GM19468 (cell line): ENCODE measurements around the gene ARPC4.
A peak's percentile ranks its signal among the peaks of the same experiment; 100 is the strongest.
"Not testable (repeated sequence)": the region's sequence is repeated elsewhere in the genome, so short reads cannot be mapped to it uniquely, and the experiment has no call there.

Source experiments
- ATAC-seq: cut with Tn5 transposase; IDR thresholded peaks from one replicate; pipeline ENCODE4 v1.9.1; 2021; ENCODE audit warnings: mild to moderate bottlenecking, moderate library complexity, moderate number of reproducible peaks; ENCODE audit not compliant: unreplicated experiment; ENCODE audit errors: extremely low read depth

ARPC4 gene

DNA sequence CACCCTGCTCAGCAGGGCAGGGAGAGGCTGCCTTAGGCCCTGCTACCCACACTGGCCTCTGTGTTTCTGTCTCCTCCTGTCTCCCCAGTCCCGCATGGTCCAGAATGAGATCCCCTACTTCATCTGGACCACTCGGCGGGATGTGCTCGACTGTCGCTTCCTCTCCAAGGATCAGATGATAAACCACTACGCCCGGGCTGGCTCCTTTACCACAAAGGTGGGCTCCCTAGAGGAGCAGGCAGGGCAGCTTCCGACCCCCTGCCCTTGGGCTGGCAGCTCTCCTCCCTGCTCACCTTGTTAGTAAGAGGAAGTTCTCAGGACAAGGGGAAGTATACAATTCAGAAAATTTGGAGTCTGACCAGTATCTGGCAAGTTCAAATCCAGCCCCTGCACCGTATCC lies 23.1 kb downstream of the ARPC4 start:
- ATAC-seq: no peak

DNA sequence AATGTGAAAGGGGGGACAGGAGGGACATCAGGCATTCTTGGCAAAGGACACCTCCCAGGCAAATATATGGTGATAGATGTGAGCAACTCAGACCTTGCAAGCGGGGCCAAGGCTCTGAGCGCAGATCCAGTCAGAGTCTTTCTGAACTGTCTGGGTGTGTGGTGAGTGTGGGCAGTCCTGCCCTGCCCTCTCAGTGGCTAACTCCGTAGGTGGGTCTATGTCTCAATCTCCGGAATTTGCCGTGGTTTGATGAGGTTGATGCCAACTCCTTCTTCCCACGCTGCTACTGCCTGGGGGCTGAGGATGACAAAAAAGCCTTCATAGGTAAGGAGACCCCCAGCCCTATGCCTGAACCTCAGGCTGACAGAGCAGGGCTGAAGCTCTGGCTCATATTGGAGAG lies 24.6 kb downstream of the ARPC4 start:
- no peak for ATAC-seq

DNA sequence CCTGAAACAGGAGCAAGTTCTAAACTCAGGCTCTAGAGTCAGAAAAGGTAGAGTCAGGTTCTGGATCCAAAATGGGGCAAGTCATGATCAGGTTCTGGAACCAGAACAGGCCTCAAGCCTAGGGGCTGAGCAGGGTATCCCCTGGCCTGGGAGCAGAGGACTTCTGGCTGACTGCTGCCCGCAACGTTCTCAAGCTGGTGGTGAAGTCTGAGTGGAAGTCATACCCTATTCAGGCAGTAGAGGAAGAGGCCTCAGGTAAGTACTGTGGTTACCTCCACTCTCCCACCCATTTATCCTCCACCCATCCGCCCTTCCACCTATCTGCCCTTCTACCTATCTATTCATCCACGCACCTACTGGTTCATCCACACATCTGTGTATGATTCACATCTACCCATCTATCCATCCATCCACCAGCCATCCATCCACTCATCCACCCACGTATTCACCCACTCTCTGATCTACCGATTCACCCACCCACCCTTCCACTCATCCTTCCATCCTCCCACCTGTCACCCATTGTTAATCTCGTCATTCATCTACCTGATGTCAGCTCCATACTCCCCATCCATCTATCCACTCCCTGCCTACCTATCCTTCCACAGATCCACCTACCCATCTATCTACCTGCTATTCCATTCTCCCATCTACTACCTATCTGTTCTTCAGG lies 25.9 kb downstream of the ARPC4 start:
- ATAC-seq: no peak

DNA sequence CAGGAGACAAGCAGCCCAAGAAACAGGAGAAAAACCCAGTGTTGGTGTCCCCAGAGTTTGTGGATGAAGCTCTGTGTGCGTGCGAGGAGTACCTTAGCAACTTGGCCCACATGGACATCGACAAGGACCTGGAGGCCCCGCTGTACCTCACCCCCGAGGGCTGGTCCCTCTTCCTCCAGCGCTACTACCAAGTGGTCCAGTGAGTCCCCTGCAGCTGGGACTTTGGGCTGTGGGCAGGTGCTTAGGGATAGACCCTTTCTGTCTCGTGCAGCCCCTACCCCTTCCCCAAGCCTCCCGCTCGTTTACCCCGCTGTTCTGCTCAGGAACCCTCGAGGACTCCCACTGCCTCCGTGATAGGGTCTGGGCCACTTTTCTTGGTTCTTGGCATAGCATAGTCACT lies 27.7 kb downstream of the ARPC4 start:
- ATAC-seq: no peak

DNA sequence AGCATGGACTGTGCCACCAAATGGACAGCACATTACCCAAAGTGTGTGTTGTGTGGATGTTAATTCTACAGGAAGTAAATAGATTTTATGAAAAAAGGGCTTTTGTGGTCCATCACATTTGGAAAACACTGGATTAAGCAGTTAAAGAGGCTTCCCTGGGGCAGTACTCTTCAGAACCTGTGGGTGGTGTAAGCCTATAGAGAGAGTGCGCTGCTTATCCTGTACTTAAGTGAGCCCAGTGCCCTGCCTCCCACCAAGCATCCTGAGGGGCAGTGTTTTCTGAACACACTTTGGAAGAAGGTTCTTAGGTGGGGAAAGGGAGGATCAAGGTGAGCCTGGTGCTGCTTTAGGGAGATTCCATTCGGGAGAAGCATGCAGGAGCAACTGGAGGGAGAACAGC lies 28.1 kb downstream of the ARPC4 start:
- no peak for ATAC-seq

DNA sequence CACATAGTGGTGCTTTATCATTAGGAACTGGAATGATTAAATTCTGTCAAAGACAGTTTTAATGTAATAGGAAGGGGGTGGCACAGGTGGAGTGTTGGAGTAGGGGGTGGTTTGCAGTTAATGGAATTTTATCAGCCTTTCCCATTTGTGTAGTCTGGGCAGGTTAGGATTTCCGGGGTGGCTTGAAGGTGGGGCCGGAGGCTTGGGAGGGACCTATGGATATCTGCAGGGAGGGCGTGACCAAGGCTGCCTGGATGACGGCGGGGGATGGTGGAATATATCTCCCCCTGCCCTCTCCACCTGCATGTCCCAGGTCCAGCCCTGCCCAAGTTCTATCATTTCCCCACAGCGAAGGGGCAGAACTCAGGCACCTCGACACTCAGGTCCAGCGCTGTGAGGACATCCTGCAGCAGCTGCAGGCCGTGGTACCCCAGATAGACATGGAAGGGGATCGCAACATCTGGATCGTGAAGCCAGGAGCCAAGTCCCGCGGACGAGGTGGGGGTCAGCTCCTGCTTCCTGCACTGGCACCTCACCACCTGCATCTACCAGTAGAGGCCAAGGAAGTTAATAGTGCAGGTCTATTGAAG lies 32.7 kb downstream of the ARPC4 start:
- ATAC-seq: no peak

DNA sequence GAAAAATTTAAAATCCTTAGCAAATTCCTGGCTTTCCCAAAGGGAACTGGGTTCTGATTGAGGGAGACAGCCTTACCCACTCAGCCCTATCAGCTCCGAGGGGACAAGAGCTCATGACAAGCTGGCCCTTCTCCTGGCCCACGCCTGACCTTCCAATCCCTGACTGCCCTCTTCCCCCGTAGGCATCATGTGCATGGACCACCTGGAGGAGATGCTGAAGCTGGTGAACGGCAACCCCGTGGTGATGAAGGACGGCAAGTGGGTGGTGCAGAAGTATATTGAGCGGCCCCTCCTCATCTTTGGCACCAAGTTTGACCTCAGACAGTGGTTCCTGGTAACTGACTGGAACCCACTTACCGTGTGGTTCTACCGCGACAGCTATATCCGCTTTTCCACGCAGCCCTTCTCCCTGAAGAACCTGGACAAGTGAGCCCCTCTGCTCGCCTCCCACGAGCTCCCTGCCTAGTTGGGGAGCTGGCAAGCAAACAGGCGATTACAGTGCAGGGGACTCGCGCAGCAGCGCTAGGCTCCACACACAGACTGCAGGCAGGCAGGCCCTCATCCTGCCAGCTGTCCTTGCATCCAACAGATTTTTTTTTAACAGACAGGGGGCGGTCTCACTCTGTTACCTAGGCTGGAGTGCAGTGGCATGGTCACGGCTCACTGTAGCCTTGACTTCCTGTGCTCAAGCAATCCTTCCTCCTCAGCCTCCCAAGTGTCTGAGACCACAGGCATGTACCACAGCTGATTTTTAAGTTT lies 34.1 kb downstream of the ARPC4 start:
- no peak for ATAC-seq

DNA sequence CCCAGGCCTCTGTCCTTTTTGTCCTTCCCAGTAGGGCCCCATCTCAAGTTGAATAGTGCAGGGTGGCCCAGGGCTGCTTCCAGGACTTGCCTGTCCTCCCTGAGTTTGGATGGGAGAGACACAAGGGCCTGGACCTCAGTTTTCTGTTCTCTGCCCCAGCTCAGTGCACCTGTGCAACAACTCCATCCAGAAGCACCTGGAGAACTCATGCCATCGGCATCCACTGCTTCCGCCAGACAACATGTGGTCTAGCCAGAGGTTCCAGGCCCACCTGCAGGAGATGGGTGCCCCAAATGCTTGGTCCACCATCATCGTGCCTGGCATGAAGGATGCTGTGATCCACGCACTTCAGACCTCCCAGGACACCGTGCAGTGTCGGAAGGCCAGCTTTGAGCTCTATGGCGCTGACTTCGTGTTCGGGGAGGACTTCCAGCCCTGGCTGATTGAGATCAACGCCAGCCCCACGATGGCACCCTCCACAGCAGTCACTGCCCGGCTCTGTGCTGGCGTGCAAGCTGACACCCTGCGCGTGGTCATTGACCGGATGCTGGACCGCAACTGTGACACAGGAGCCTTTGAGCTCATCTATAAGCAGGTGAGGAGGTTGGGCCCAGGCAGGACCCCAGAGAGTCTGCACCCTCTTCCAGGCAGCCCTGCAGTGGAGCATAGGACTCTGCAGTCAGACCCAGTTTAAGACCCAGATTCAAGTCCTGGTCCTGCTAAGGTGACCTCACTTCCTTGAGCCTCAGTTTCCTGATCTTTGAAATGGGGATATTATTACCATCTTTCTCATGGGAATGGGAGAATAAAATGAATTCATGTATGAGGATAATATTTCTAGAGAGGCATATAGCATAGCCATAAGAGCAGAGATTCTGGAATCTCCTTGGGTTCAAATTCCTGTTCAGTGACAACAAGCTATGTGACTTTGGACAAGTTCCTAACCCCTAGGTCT lies 36.2 kb downstream of the ARPC4 start:
- no peak for ATAC-seq

DNA sequence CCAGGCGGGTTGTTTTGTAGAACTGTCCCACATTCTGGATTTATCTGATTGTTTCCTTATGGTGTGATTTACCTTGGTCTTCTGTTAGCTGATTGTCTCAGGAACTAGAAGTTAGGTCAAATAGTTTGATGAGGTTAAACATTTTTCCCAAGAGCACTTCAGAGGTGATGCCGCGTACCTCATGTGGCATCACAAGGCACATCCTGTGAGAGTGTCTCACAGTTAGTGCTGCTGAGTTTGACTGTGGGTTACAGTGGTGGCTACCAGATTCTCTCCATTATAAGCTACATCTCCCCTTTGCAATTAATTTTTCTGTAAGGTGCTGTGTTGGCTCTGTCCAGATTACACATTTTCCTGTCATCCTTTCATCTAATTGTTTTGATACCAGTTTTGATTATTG lies 38.4 kb downstream of the ARPC4 start:
- no peak for ATAC-seq

DNA sequence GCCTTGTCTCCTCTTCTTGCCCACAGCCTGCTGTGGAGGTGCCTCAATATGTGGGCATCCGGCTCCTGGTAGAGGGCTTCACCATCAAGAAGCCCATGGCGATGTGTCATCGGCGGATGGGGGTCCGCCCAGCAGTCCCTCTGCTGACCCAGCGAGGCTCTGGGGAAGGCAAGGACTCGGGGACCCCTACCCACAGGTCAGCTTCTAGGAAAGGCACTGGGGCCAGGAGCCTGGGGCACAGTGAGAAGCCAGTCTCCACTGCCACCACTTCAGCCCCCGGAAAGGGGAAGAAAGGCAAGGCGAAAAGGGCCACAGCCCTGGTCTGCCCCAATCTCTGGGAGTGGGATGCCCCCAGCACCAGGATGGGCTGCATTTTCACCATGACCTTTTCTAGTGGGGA lies 40.2 kb downstream of the ARPC4 start:
- no peak for ATAC-seq

DNA sequence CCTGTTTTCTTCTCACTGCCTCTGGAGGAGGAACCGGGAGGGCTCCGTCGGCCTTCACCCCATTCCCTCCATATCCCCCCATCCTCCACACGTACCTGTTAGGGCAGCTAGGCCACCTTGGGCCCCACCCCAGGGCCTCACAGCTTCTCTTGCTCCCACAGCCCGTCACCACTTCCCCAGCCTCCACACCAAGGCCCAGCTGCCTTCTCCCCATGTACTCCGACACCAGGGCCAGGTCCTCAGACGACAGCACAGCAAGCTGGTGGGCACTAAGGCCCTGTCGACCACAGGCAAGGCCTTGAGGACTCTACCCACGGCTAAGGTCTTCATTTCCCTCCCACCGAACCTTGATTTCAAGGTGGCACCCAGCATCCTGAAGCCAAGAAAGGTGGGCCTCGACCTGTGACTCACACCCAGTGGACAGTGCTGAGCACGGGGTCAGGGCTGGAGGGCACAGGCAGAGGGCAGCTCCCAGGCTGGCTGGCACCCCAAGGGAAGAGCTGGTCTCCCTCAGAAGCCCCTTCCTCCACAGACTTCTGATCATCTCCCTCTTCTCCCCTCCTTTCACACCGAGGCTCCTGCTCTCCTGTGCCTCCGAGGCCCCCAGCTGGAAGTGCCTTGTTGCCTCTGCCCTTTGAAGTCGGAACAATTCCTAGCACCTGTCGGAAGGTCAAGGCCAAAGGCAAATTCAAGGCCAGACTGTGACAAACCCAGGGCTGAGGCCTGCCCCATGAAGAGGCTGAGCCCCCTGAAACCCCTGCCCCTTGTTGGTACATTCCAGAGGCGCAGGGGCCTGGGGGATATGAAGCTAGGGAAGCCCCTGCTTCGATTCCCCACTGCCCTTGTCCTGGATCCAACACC lies 41.9 kb downstream of the ARPC4 start:
- ATAC-seq: no peak

DNA sequence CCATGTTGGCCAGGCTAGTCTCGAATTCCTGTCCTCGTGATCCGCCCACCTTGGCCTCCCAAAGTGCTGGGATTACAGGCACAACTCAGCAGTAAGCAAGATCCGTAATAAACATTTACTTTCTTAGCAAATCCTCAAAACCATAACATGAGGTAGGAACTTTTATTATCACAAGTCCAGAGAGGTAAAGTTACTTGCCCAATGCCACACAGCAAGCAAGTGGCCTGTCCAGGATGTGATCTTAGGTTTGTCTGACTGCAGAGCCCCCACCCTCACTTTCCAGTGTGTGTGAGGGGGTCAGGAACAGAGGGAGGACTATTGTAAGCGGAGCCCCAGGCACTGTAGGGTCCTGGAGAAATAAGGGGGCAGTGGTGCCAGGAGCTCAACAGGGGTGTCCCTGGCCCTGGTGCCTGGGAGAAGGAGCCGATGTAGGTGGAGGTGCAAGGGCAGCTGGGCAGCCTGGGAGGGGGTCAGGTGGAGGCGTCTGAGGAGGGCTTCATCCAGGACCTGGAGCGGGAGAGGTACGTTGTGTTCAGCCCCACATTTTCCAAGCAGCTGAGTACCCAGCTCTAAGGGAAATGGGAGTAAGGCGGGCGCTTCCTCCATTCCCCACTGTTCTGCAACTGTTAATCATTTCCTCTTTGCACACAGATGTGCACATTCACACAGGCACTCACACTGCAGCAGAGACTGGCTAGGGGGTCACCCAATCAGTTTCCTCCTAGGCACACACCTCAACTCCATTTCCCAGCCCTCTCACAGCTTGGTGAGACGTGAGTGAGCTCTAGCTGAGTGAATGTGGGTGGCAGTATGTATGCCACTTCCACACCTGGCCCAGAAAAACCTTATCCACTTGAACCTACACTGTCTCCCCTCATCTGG lies 45.1 kb downstream of the ARPC4 start:
- no peak for ATAC-seq

DNA sequence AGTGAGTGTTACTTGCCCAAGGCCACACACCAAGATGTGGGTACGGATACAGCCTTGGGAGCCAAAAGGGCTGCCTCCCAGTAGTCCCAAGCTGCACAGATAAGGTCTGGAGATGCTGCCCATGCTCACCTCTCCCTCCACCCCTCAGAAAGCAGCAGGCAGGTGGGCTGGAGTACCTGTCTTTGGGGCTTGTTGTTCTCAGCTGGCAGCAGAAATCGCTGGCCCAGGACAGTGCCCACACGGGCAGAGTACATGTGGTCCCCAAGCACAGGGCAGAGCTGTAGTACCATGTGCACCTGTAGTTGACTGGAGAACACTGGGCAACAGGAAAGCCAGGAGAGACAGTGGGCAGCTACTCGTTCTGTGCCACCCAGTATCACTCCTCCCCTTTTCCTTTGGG lies 46.0 kb downstream of the ARPC4 start:
- ATAC-seq: no peak

DNA sequence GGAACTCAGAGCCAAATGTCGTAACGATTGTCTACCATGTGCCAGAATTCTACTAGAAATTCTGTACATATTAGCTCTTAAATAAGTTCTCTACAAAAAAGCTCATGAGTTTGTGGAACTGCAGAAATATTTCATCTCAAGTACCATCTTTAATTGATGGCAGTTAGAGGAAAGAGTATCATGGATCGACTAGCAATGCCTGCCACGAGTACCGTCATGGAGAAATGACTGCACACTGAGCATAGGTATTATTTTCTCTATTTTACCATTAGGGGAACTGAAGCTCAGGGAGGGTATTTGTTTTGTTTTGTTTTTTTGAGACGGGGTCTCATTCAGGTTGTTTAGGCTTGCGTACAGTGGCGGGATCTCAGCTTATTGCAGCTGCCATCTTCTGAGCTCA lies 48.1 kb downstream of the ARPC4 start:
- ATAC-seq: no peak

DNA sequence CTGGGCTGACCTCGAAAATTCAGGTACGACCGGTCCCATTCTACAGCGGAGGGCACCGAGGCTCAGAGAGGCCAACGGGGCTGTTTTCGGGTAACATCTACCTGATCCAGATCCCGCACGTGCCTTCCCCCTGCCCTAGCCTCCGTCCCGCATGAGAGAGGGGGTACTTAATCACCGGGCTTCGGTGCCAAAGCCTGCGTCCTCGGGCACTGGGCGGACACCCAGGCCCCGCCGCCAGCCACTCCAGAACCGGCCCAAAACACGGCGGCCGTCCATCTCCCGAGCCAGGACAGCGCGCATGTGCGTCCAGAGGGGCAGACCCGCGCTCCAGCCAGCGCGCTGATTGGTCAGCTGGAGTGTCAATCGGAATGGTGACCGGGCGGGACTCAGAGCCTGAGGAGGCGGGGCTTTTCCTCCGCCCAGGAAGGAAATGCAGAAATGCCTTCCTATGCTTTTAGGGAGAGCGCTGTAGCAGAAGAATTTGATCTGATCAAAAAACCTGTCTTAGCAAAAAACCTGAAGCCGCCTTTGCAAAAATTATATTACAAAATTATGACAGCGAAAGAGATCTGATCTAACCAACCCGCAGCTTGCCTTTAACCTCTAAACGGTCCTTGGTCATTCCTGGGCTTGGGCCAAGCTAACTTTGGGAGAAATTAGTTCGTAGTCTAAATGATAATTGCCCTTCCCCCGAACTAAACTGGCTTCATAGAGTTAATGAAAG lies 51.0 kb downstream of the ARPC4 start, which contains the start of gene RPUSD3:
Gene RPUSD3 (minus strand): TSS at position 294 of the 724 bp plus-strand sequence. CDS start 18 bp downstream, at position 276.
- ATAC-seq: peak; percentile 98

DNA sequence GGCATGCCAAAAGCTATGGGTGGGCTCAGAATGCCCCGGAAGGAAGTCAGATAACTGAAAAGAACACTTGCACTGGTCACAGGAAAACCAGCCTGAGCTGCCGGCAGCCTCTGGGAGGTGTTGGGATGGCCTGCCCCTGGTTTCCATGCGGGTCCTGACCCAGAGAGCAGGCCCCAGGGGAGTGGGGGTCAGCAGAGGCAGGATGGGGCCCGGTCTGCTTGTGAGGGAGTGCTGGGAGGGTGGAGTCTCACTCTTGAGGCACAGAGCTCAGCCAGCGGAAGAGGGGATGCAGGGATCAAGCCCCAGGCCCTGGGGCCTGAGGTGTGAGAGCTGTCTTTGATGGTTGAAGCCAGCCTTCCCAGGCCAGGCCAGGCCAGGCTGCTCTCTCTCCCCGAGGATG lies 53.3 kb downstream of the ARPC4 start:
- ATAC-seq: no peak

DNA sequence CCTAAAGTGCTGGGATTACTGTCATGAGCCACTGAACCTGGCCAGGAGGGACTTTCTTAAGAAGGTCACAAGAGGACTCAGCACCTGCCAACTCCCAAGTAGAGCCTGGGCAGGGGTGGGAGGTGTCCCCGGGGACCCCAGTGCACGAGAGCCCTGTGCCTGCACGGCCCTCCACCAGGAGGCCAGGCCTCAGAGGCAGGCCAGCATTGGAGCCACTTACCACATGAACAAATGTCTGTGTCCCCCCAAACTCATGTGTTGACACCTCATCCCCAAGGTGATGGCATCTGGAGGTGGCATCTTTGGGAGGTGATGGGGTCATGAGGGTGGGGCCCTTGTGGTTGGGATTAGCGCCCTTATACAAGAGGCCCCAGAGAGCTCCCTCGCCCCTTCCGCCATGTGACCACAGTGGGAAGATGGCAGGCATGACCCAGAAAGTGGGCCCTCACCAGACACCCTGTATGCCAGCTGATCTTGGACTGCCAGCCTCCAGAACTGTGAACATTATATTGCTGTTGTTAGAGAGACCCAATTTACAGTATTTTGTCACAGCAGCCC lies 54.1 kb downstream of the ARPC4 start:
- ATAC-seq: no peak

DNA sequence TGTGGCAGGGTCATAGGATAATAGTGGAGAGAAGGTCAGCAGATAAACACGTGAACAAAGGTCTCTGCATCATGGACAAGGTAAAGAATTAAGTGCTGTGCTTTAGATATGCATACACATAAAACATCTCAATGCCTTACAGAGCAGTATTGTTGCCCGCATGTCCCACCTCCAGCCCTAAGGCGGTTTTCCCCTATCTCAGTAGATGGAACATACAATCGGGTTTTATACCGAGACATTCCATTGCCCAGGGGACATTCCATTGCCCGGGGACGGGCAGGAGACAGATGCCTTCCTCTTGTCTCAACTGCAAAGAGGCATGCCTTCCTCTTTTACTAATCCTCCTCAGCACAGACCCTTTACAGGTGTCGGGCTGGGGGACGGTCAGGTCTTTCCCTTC lies 55.0 kb downstream of the ARPC4 start:
- ATAC-seq: not testable (repeated sequence)
